DOHH2 (cell line): ENCODE measurements around the gene GFPT1.

Source experiments
- CTCF ChIP-seq: fragments of 200-600 bp; sonication (generic); IDR thresholded peaks from one replicate; pipeline ENCODE4 v1.5.1; 2014; ENCODE audit warnings: antibody characterized with exemption, mild to moderate bottlenecking, low read depth, low read length; ENCODE audit not compliant: poor library complexity, severe bottlenecking
- EZH2phosphoT487 ChIP-seq: fragments of 200-600 bp; sonication (generic); IDR thresholded peaks from 2 replicates; pipeline ENCODE4 v1.6.1; 2017; ENCODE audit warnings: borderline replicate concordance, mild to moderate bottlenecking, antibody characterized with exemption, low read length, moderate library complexity, mixed read lengths

DNA sequence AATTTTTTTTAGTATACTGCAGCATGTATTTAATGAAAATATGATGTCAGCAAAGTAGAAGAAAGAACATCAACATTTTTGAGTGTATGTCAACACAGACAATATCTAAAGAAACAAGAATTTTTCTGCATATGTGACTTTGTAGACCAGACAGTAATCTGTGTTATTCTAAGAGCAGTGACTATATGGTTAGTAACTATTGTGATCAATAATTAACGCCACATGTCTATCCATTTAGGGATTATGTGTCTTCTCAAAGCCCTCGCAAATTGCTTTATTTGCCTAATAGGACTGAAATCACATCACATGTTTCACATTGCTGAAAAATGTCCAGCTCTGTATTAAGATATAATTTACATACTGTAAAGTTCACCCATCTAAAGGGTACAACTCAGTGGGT is 107.8 kb downstream of the GFPT1 start:
- no peak for TF ChIP-seq CTCF
- TF ChIP-seq EZH2phosphoT487 = no peak
